OCI-LY1 (cell line): ENCODE data around the gene BNIP5.

ENCODE experiments used
- H2AFZ ChIP-seq: fragments of 200-600 bp; sonication (generic), shearing (Covaris generic); 2 replicates; pipeline ENCODE4 v1.6.0; 2014; ENCODE audit warnings: antibody characterized with exemption, mild to moderate bottlenecking, low read length
- H3F3A ChIP-seq: fragments of 200-600 bp; sonication (generic), shearing (Covaris generic); 2 replicates; pipeline ENCODE4 v1.6.0; 2014; ENCODE audit warnings: mild to moderate bottlenecking, antibody characterized with exemption, low read length, moderate library complexity; ENCODE audit not compliant: insufficient read depth
- H3K27ac ChIP-seq: fragments of 200-600 bp; sonication (generic); 2 replicates; pipeline ENCODE4 v1.5.1; 2014; ENCODE audit warnings: low read length, mixed run types, mild to moderate bottlenecking, low read depth; ENCODE audit not compliant: poor library complexity, severe bottlenecking
- H3K27me3 ChIP-seq: fragments of 200-600 bp; sonication (generic); 2 replicates; pipeline ENCODE4 v1.6.0; 2014; ENCODE audit warnings: antibody characterized with exemption, mild to moderate bottlenecking, low read length, moderate library complexity; ENCODE audit not compliant: insufficient read depth
- H3K36me3 ChIP-seq: fragments of 200-600 bp; sonication (generic); 2 replicates; pipeline ENCODE4 v1.6.1; 2014; ENCODE audit warnings: mild to moderate bottlenecking, antibody characterized with exemption, low read length, moderate library complexity, mixed read lengths; ENCODE audit not compliant: insufficient read depth
- H3K4me1 ChIP-seq: fragments of 200-600 bp; sonication (generic); 2 replicates; pipeline ENCODE4 v1.5.1; 2014; ENCODE audit warnings: mild to moderate bottlenecking, low read length, moderate library complexity; ENCODE audit not compliant: insufficient read depth, severe bottlenecking
- H3K4me2 ChIP-seq: fragments of 200-600 bp; sonication (generic), shearing (Covaris generic); 2 replicates; pipeline ENCODE4 v1.6.1; 2014; ENCODE audit warnings: low read length
- H3K4me3 ChIP-seq: fragments of 200-600 bp; sonication (generic); 2 replicates; pipeline ENCODE4 v1.5.1; 2014; ENCODE audit warnings: low read length, low read depth, mild to moderate bottlenecking, mixed read lengths; ENCODE audit not compliant: poor library complexity, severe bottlenecking
- H3K79me2 ChIP-seq: fragments of 200-600 bp; shearing (Covaris generic); 2 replicates; pipeline ENCODE4 v1.6.1; 2016; ENCODE audit warnings: mixed run types, low read length, mixed read lengths; ENCODE audit not compliant: insufficient read depth
- H3K9ac ChIP-seq: fragments of 200-600 bp; sonication (generic), shearing (Covaris generic); 2 replicates; pipeline ENCODE4 v1.6.1; 2014; ENCODE audit warnings: mild to moderate bottlenecking, low read length, mixed read lengths
- H3K9me2 ChIP-seq: fragments of 200-600 bp; sonication (generic), shearing (Covaris generic); 2 replicates; pipeline ENCODE4 v1.6.1; 2014; ENCODE audit warnings: low read depth, mild to moderate bottlenecking, low read length, mixed read lengths
- H3K9me3 ChIP-seq: fragments of 200-600 bp; shearing (Covaris generic); 2 replicates; pipeline ENCODE4 v1.6.1; 2014; ENCODE audit warnings: low read length, mixed read lengths
- H4K20me1 ChIP-seq: fragments of 200-600 bp; sonication (generic), shearing (Covaris generic); 2 replicates; pipeline ENCODE4 v1.6.0; 2016; ENCODE audit warnings: mild to moderate bottlenecking, low read length; ENCODE audit not compliant: insufficient read depth
- CTCF ChIP-seq: fragments of 200-600 bp; sonication (generic), shearing (Covaris generic); IDR thresholded peaks from 2 replicates; pipeline ENCODE4 v1.5.1; 2017; ENCODE audit warnings: mild to moderate bottlenecking, antibody characterized with exemption, low read length, moderate library complexity, mixed read lengths
- EZH2 ChIP-seq: fragments of 200-600 bp; sonication (generic), shearing (Covaris generic); IDR thresholded peaks from 2 replicates; pipeline ENCODE4 v1.8.0; 2017; ENCODE audit warnings: borderline replicate concordance, mixed run types, mild to moderate bottlenecking, antibody characterized with exemption, low read length, moderate library complexity, mixed read lengths

Gene BNIP5

DNA sequence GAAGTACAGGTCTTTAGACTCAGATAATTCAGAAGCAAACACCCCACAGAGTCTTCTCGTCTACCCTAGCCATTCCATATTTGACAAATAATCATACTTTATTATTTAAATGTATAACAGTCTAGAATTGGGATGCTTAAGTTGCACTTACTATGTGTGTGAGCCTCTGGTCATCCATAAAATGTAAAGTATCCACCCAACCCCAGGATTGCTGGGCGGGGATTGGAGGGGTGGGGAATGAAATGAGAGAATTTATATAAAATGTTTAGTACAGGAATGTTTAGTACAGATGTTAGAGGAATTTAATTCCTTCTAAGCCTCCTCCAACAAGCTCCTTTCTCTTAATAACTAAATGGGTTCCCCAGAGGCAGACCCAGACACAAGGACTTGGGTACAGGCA lies 16.9 kb downstream of the BNIP5 start:
- Histone ChIP-seq H3F3A (no peaks in the 10 kb centered on the region), H2AFZ (no peak overlapping the region)
- no peak for TF ChIP-seq EZH2
- TF ChIP-seq CTCF, result no peak

DNA sequence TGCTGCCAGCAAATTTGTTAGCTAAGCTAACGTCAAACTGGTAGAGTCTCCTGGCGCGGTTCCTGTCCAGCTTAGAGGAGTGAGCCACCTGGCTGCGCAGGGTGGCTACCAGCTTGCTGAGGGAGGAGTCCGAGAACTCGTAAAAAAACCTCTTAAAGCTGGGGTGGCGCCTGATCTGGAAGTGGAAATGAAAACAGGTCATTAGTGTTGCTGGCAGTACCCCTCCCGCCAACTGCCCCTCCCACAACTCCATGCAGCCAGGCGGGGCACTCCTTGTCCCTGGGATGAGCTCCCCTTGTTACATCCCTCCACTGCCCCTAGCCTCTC lies 17.3 kb downstream of the BNIP5 start:
- Histone ChIP-seq H3K9ac (no peak overlapping the region), H4K20me1 (no peaks in the 10 kb centered on the region), H3K9me2 (no peaks in the 10 kb centered on the region), H3F3A (no peaks in the 10 kb centered on the region), H3K79me2 (no peaks in the 10 kb centered on the region), H3K4me2 (no peak overlapping the region), H3K27me3 (0 out of 2 replicates have a peak, but pooled peaks cover 4% of the 10 kb centered on the region), H2AFZ (no peak overlapping the region), H3K4me3 (no peak overlapping the region), H3K36me3 (no peaks in the 10 kb centered on the region), H3K4me1 (no peaks in the 10 kb centered on the region), H3K27ac (no peak overlapping the region), H3K9me3 (no peaks in the 10 kb centered on the region)
- TF ChIP-seq EZH2, result no peak
- no peak for TF ChIP-seq CTCF

More for the DNA sequence above, 16.9 kb downstream of the BNIP5 start:
- no peaks in the 10 kb centered on the region for H3K9me3 ChIP-seq
- H3K79me2 ChIP-seq, result no peaks in the 10 kb centered on the region
- H3K9ac ChIP-seq, result no peak overlapping the region
- no peak overlapping the region for H3K4me2 ChIP-seq
- no peaks in the 10 kb centered on the region for H3K9me2 ChIP-seq
- H4K20me1 ChIP-seq, result no peaks in the 10 kb centered on the region
- H3K27ac ChIP-seq, result no peak overlapping the region
- H3K4me3 ChIP-seq, result no peak overlapping the region
- H3K4me1 ChIP-seq, result no peaks in the 10 kb centered on the region
- H3K36me3 ChIP-seq, result no peaks in the 10 kb centered on the region
- 0 out of 2 replicates have a peak, but pooled peaks cover 5% of the 10 kb centered on the region for H3K27me3 ChIP-seq

GRCh38 chr6:36318690-36319435 lies 17.8 kb downstream of the BNIP5 start:
- Histone ChIP-seq H3K27me3 (0 out of 2 replicates have a peak, but pooled peaks cover 4% of the 10 kb centered on the region), H3K9me3 (no peaks in the 10 kb centered on the region), H4K20me1 (no peaks in the 10 kb centered on the region), H3K27ac (no peak overlapping the region), H3F3A (no peaks in the 10 kb centered on the region), H2AFZ (no peak overlapping the region), H3K4me1 (peaks cover under 1% of the 10 kb centered on the region), H3K4me2 (no peak overlapping the region), H3K79me2 (no peaks in the 10 kb centered on the region), H3K9ac (no peak overlapping the region), H3K4me3 (no peak overlapping the region), H3K36me3 (no peaks in the 10 kb centered on the region), H3K9me2 (no peaks in the 10 kb centered on the region)
- TF ChIP-seq EZH2 (no peak), CTCF (no peak)
